AG10803 (cell line): Measurements from ENCODE around the gene SNX32.

Source experiments
- DNase-seq: peaks from one replicate; pipeline ENCODE4 v3.0.0; 2010; ENCODE audit warnings: low read depth
- H3K4me3 ChIP-seq: 2 replicates; pipeline ENCODE4 v1.5.1; 2011; ENCODE audit warnings: mild to moderate bottlenecking, low read length, control low read depth
- TF ChIP-seq, protein P1 (sequence below): conservative IDR thresholded peaks from 2 replicates; pipeline ENCODE4 v1.5.1; 2011; ENCODE audit warnings: mild to moderate bottlenecking, low read length, control low read depth, inconsistent platforms

The SNX32 gene

DNA sequence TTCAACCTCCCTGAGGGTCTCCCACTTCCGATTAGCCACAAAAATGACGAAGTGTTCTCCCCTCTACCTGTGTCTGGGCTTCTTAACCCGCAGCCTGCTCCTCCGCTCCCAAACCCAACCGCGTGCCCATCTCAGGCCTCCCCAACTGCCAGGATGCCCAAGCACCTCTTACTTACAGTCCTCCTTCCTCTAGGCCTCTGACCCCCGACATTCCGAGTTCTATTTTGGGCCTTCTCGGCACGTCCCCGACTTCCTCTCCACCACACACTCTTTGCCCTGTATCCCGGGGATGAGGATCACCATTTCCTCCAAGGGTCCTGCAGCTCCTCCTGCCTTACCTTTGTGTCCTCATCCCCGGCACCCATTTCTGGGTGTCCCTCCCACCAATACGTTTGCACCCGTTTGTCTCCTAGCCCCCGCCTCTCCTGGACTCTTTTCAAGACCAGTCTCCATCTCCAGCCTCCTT, 26.1 kb downstream of the SNX32 start:
- TF ChIP-seq, protein P1, sequence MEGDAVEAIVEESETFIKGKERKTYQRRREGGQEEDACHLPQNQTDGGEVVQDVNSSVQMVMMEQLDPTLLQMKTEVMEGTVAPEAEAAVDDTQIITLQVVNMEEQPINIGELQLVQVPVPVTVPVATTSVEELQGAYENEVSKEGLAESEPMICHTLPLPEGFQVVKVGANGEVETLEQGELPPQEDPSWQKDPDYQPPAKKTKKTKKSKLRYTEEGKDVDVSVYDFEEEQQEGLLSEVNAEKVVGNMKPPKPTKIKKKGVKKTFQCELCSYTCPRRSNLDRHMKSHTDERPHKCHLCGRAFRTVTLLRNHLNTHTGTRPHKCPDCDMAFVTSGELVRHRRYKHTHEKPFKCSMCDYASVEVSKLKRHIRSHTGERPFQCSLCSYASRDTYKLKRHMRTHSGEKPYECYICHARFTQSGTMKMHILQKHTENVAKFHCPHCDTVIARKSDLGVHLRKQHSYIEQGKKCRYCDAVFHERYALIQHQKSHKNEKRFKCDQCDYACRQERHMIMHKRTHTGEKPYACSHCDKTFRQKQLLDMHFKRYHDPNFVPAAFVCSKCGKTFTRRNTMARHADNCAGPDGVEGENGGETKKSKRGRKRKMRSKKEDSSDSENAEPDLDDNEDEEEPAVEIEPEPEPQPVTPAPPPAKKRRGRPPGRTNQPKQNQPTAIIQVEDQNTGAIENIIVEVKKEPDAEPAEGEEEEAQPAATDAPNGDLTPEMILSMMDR: no peak
- DNase-seq: no peak
- H3K4me3 ChIP-seq: peak overlapping the region; percentile 96

DNA sequence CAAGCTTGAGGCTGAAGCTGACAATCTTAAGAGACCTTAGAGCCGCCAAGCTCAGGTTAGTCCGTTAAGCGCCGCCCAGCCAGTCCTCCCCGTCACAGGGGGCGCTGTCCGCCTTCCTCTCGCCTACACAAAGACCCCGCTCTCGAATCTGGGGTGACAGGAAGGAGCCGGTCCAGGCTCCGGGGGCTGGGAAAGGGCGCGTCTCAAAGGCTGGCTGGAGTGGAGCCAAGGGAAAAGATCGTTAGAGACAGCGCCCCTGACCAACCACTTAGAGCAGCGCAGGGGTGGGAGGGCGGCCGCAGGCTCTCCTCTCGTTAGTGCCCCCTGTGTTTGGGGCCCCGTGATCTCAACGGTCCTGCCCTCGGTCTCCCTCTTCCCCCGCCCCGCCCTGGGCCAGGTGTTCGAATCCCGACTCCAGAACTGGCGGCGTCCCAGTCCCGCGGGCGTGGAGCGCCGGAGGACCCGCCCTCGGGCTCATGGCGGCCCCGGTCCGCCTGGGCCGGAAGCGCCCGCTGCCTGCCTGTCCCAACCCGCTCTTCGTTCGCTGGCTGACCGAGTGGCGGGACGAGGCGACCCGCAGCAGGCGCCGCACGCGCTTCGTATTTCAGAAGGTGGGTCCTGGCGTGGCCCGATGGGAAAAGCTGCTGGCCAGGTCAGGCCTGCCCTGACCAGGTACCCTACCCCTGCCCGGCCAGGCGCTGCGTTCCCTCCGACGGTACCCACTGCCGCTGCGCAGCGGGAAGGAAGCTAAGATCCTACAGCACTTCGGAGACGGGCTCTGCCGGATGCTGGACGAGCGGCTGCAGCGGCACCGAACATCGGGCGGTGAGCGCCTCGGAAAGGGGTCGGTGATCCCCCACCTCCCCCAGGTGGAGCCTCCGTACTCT, 26.8 kb downstream of the SNX32 start, which contains the start of gene MUS81:
Gene MUS81 (plus strand): TSS at position 156 of the 887 bp plus-strand sequence. CDS start 321 bp downstream, at position 477.
- peak within 1 kb of the TSS; percentile 96 for H3K4me3 ChIP-seq
- TF ChIP-seq, protein P1: peak; percentile 74
- peak; percentile 97 for DNase-seq

DNA sequence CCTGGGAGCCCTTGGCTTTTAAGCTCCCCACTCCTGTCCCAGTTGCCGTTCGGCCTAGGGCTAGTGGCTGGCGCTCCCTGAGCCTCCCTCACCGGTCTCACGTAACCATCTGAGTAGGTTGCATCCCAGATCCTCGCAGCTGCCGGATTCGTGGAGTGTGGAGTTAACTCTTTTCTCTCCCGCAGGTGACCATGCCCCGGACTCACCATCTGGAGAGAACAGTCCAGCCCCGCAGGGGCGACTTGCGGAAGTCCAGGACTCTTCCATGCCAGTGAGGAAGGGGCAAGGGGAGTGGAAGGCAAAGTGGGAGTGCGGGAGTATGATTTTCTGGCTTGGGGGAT, 27.4 kb downstream of the SNX32 start:
- no peak for DNase-seq
- H3K4me3 ChIP-seq: peak overlapping the region; percentile 96
- TF ChIP-seq, protein P1: no peak

DNA sequence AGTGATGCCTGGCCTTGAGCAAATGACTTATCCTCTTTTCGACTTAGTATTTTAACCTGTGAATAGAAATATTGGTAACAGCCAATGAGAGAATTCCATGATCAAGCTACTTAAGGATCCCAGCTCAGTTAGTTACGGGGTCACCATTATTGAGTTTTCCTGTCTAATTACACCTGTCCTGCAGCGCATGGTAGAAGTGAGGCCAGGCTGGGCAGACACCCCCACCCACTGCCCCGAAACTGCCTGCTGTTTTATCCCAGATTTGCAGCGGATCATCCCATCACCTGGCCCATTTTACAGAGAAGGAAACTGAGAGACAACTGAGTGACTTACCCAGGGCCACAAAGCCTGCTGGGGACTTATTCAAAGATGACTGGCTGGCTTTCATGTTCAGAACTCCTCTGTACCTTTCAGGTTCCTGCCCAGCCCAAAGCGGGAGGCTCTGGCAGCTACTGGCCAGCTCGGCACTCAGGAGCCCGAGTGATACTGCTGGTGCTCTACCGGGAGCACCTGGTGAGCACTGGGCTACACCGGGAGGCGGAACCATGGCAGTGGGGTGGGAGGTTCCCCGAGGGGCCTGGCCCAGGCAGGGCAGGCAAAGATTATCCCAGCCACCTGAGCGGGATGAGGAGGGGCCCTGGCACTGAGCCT, 27.9 kb downstream of the SNX32 start:
- peak overlapping the region; percentile 96 for H3K4me3 ChIP-seq
- DNase-seq: no peak
- TF ChIP-seq, protein P1: no peak

DNA sequence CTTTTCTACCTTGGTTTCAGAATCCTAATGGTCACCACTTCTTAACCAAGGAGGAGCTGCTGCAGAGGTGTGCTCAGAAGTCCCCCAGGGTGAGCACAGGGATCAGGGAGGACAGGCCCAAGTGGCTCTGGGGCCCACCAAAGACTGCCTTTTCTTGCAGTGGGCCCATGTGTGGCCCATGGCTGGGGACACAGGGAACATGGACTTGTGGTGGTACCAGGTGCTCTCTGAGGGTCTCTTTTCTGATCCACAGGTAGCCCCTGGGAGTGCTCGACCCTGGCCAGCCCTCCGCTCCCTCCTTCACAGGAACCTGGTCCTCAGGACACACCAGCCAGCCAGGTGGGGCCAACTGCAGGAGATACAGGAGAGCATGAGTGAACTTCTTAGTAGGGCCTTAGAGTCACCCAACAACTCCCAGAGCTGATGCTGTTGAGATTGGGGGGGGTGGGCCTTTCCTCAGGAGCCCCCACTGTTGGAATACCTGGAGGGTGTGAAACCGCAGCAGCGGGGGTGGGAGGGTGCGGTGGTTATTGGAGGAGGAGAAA, 28.5 kb downstream of the SNX32 start:
- TF ChIP-seq, protein P1: no peak
- peak overlapping the region; percentile 96 for H3K4me3 ChIP-seq
- DNase-seq: no peak

DNA sequence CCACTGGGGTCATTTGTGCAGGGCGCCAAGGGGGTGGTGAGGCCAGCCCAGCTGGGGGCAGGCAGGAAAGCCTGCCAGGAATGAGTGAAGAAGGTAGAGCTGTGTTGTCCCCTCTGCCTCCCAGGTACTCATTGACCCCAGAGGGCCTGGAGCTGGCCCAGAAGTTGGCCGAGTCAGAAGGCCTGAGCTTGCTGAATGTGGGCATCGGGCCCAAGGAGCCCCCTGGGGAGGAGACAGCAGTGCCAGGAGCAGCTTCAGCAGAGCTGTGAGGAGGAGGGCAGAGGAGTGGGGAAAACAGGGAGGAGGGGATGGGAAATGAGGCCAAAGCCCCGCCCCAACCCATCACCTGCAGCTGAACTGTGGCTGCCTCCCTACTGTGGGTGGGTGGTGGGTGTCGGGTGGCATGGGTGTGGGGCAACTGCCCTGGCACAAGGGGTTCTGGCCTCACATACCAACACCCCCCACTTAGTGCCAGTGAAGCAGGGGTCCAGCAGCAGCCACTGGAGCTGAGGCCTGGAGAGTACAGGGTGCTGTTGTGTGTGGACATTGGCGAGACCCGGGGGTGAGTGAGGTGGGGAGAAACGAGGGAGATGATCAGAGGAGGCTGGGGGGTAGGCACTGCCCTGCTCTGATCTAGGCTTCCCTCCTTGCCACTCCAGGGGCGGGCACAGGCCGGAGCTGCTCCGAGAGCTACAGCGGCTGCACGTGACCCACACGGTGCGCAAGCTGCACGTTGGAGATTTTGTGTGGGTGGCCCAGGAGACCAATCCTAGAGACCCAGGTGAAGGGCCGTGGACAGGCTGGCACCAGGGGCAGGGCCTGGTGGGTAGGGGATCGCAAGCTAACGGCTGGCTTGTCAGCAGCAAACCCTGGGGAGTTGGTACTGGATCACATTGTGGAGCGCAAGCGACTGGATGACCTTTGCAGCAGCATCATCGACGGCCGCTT, 29.5 kb downstream of the SNX32 start:
- no peak for DNase-seq
- TF ChIP-seq, protein P1: no peak
- H3K4me3 ChIP-seq: no peak overlapping the region
